GM18505 (cell line): ENCODE results near the gene PRKCZ.
A peak's percentile ranks its signal among the peaks of the same experiment; 100 is the strongest.

ENCODE experiments used
- ATAC-seq: cut with Tn5 transposase; IDR thresholded peaks from one replicate; pipeline ENCODE4 v1.9.1; 2021; ENCODE audit not compliant: unreplicated experiment
- POLR2A ChIP-seq: IDR thresholded peaks from 4 replicates; pipeline ENCODE4 v1.6.1; 2011; ENCODE audit warnings: borderline replicate concordance; ENCODE audit not compliant: insufficient read depth, insufficient read length; ENCODE audit errors: extremely low read depth

PRKCZ gene

DNA sequence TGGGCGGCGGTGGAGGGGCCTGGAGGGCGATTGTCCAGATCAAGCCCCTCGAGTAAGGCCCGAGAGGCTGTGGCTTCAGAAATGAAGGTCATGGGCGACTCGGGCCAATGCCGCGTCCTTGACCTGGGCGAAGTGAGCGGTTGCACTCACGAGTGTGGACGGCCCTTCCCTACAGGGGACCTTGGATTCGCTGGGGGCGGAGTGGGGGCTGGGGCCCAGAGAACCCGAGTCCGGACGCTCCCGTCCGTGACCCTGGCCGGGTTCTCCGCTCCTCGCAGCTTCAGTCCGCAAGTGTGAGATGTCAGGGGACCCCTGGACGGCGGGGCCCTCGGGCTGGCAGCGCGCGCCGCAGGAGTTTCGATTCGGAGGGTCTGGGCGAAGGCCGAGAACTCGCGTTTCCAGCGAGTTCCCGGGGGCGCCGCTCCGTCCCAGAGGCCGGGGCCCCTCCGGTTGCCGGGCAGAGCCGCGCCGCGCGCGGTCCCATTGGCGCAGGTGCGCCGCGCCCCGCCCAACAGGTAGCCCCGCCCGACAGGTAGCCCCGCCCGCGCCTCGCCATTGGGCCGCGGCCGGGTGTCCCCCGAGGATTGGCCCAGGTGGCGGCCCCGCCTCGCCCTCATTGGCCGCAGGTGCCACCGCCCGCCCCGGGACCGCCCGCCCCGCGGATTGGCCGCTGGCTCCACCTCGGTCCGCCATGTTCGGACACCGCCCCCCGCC is at the start of gene PRKCZ:
PRKCZ (plus strand) TSS at position 694 of the 714 bp plus-strand sequence. CDS start 220 bp downstream, outside the sequence.
- TF ChIP-seq POLR2A: no peak
- ATAC-seq: peak; percentile 56

DNA sequence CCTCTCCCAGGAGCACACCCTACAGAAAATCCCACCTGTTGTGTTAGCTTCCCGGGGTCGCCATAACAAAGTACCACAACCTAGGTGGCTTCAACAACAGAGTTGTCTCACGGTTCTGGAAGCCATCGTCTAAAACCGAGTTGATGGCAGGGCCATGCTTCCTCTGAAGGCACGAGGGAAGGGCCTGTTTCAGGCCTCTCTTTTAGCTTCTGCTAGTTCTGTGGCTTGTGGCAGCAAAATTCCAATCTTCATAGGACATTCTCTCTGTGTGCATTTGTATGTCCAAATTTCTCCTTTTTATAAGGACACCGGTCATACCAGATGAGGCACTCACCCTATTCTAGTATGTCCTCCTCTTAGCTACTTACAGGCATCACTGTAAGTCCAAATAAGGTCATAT is 49.8 kb upstream of the PRKCZ start:
- no peak for TF ChIP-seq POLR2A
- ATAC-seq: no peak

DNA sequence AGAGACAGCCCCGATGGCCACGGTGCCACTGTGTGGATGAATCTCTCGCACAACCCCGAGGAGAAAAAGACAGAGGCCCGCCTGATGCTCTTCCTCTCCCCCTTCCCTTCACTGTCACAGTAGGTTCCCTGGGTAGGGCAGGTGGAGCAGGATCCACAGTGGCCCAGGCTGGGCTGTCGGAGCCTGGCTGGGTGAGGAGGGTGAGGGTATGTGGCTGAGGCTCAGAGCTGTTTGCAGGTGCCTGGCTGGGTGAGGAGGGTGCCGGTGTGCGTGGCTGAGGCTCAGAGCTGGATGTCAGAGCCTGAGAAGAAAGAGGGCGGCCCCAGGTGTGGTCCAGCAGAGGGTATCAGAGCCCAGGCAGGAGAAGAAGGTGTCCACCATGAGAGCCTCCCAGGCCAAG is 49.4 kb upstream of the PRKCZ start:
- no peak for TF ChIP-seq POLR2A
- ATAC-seq: no peak

DNA sequence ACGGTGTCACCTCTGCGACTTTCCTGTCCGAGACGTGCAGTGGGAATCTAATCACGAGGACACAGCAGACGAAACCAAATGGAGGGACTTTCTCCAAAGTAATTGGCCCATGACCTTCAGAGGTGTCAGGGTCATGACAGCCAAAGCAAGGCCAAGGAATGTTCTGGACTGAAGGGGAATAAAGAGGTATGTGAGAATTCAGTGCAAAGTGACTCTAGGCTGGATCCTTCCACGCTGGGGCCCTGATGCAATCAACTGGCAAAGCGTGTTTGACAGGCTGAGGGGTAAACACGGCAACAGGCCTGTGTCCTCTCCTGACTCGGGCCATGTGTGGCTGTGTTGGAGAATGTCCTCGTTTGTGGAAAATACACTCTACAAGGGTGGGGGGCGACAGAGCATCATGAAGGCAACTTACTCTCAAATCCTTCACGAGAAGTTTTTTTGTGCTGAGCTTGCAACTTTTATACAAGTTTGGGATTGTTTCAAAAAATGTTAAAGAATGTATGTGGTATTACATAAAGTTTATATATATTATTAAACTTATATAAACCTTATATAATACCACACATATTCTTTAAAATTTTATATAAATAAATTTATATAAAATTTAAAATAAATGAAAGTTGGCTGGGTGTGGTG is 48.3 kb upstream of the PRKCZ start:
- ATAC-seq: no peak
- TF ChIP-seq POLR2A: no peak

DNA sequence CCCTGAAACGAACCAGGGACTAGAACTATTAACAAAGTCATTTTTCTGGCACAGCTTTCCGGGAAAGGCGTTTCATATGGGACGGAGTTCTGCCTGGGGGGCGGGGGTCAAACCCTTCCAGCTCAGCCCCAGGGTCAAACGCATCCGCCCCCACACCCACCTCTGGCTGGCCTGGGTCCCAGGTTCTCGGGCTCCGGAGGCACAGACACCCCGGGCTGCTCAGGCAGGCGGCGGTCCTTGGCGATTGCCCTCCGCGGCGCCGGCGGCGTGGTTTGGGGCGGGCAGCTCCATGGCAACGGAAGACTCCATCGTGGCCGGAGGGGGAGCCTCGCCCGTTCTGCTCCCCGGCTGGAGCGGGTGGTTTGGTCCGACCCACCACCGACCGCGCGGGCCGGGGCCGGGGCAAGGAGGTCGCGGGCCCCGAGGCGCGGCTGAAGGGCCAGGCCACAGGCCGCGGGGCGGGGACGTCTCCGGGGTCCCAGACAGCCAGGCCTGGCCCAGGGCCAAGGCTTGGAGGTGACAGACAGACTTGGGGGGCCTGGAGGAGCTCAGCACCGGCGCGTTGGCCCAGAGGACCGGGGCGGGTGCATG is 46.6 kb upstream of the PRKCZ start, which contains the start of gene CFAP74:
CFAP74 (minus strand) TSS at position 246 of the 591 bp plus-strand sequence. CDS start 12,830 bp downstream, outside the sequence.
- TF ChIP-seq POLR2A: no peak
- no peak for ATAC-seq

DNA sequence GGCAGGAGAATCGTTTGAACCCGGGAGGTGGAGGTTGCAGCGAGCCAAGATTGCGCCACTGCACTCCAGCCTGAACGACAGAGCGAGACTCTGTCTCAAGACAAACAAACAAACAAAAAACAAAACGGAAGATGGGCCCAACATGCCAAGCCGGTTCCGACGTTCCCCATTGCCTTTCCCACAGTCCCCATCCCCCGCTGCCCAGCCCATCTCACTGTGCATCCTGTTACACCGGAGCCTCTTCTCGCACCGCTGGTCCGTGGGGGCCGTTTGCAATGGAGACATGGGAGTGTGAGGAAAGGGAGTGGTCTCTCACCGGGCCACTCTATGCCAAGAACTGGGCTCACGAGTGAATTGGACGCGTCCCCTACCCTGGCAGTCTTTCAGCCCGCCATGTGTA is 45.4 kb upstream of the PRKCZ start:
- no peak for TF ChIP-seq POLR2A
- no peak for ATAC-seq

DNA sequence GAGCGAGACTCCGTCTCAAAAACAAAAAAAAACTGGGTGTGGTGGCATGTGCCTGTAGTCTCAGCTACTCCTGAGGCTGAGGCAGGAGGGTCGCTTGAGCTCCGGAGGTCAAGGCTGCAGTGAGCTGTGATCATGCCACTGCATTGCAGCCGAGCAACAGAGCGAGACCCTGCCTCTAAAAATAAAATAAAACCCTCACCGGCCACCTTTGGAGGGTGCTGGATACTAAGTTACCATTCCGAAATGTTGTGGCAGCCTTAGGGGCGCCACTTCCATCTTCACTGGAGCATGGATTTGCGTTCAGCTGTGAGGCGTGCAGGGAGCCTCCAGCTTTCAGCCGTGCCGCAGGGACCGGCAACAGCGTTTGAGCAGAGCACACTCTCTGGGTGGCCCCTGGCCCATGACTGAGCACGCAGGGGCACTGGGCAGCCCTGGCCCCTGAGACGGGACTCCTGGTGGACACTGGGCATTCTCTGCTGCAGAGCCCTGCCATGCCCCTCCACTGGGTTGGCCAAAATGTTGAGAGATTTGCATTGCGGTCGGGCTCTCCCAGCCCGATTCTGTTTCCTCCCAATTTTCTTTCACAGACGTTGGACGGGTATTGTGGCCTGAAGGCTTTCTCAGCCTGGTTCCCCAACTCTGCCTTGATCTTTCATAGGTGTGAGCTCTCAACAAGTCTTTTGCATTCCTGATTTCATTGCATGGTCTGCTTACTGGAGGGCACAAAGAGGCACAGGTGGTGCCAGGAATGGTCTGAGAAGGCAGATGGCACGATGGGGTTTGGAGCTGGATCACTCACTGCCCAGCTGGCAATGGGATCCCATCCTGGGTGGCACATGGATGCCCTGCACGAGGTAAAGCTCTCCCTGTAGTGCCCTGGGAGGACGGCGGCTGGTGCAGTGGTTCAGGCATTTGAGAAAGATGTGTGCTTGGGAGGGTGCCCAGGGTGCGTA is 40.8 kb upstream of the PRKCZ start:
- ATAC-seq: no peak
- TF ChIP-seq POLR2A: no peak

DNA sequence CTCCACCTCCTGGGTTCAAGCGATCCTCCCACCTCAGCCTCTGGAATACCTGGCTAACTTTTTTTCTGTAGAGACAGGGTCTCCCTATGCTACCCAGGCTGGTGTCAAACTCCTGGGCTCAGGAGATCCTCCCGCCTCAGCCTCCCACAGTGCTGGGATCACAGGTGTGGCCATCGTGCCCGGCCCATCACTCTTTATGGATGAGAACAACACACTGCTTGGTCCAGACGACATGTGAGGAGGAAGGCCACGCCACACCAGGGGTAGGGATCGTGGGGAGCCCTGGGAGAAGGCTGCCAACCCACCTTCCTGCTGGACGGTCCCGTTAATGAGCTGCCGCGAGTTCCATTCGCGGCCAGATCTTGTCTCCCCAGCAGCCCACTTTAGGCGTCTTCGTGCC is 36.0 kb upstream of the PRKCZ start:
- TF ChIP-seq POLR2A: no peak
- no peak for ATAC-seq

DNA sequence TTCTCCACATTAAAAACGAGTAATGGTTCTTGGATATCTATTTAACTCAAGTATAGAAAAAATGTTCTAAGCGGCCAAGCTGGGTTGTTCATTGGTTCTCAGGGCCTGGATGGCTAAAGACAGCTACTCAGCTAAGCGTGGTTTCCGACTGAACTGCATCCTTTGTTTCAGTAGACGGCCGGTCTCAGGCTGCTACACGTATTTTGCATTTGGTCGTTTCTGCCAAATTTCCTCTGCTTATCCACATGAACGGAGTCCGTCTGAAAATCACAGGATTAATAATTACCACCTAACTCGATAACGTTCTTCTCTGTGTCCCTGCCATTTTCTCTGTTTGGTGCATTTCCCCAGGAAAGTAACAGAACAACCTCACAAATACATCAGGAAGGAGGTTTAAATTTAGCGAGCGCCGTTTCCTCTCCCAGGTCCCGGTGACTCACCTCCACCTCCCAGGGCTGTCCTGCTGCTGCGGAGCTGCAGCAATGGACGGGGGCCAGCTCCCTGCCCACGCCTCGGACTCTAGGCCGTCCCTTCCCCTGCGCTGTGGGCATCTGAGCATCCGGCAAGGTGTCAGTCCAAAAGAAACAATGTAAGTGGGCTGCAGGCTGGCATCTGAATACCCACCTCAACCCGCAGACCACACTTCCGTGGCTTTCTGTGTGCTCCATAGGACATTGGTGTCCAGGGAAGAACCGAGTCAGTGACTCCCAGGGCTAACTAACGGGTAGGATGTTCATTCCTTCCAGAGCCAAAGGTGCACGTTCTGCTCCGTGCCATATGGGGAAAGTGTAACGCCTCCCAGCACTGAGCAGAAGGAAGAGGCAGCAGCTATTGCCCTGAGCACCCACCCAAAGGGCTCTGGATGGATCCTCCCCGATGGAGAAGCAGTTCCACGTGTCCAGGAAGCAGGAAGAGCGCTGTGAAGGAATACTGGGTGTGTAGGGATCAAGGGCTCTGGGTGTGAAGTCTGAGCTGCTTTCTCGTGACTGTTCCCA is 35.2 kb upstream of the PRKCZ start:
- TF ChIP-seq POLR2A: no peak
- ATAC-seq: no peak

DNA sequence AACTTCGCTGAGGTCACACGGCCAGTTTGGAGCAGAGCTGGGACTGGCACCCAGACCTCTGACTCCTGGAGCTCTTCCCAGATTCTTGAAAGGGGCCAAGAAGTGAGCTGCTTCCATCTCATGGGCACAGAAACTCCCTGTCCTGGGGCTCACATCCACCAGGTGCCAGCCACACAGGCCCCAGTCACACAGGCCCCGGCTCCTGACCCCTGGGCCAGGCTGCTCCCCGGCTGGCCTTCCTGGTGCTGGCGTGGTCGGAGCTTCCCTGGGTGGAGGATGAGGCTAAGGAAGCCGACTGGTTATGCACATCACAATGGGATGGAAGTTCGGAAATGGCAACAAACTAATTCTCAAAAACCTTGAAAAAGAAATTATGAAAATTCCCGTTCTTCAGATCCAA is 34.1 kb upstream of the PRKCZ start:
- no peak for ATAC-seq
- no peak for TF ChIP-seq POLR2A

DNA sequence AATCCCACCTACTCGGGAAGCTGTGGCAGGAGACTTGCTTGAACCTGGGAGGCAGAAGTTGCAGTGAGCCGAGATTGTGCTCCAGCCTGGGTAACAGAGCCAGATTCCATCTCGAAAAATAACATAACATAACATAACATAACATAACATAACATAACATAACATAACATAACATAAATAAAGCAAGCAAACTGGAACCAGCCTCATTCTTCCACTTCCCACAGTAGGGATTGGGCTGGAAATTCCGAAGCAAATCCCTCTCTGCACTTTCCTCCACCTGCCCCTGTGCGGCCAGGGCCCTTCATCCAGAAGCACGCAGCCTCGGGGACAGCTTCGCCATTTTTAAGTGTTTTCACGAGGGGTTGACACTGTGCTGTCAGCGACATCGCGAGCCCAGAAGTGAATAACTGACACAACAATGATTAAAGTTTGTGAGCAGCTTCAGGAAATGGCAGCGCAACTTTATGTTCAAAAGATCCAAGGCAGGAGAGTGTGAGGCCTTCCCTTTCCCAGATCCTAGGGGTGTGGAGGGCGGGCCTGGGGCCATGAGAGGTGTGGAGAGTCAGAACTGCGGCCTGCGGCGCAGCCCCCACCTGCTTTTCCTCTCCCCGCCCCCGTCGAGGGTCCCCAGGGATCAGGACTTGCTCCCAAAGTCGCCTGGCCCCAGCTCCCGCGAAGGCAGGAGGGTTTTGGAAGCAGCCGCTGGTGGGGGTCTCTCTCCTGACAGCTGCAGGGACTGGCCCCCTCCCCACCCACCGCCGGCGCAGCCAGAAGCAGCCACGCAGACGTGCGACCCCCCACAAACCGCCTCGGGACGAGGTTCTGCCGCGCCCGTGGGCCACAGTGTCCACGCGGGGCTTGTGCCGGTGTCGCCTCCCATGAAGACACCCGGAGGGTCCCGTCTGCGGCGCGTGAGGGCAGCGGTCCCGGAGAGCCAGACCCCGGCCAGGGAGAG is 31.7 kb upstream of the PRKCZ start:
- ATAC-seq: no peak

More for the DNA sequence above, 31.7 kb upstream of the PRKCZ start:
- no peak for TF ChIP-seq POLR2A
